Astrocyte (in vitro differentiated cells and primary cell): ENCODE data around the gene TTLL5. TPM values are rescaled to one million over a fixed set of nuclear protein-coding genes. Genes with fewer than 3 reads are reported as not detected.

Experiments used
- DNase-seq: peaks from one replicate; pipeline ENCODE4 v3.0.0-alpha.2; 2010; ENCODE audit warnings: low read depth
- FAIRE-seq: peaks from 2 replicates; lab custom pipeline; 2011; peaks lifted over from hg19 to GRCh38; lab: Jason Lieb, UNC
- H2AFZ ChIP-seq: 2 replicates; pipeline ENCODE4 v1.6.0; 2012; ENCODE audit warnings: low read depth, low read length, inconsistent platforms
- H3K27ac ChIP-seq: 2 replicates; pipeline ENCODE4 v1.5.1; 2011; ENCODE audit warnings: low read depth, low read length, inconsistent platforms
- H3K27me3 ChIP-seq: 2 replicates; pipeline ENCODE4 v1.6.0; 2011; ENCODE audit warnings: low read length, inconsistent platforms; ENCODE audit not compliant: insufficient read depth
- H3K36me3 ChIP-seq: 2 replicates; pipeline ENCODE4 v1.5.1; 2011; ENCODE audit warnings: low read length, inconsistent platforms; ENCODE audit not compliant: insufficient read depth
- H3K4me1 ChIP-seq: 2 replicates; pipeline ENCODE4 v1.5.1; 2011; ENCODE audit warnings: low read length, inconsistent platforms; ENCODE audit not compliant: insufficient read depth
- H3K4me2 ChIP-seq: 2 replicates; pipeline ENCODE4 v1.6.0; 2012; ENCODE audit warnings: low read length, inconsistent platforms
- H3K4me3 ChIP-seq: 2 replicates; pipeline ENCODE4 v1.5.1; 2011; ENCODE audit warnings: low read depth, mild to moderate bottlenecking, low read length, inconsistent platforms; ENCODE audit not compliant: insufficient read depth
- H3K79me2 ChIP-seq: 2 replicates; pipeline ENCODE4 v1.6.0; 2012; ENCODE audit warnings: mild to moderate bottlenecking, low read length, inconsistent platforms; ENCODE audit not compliant: insufficient read depth
- H3K9ac ChIP-seq: 2 replicates; pipeline ENCODE4 v1.6.0; 2012; ENCODE audit warnings: mild to moderate bottlenecking, low read length, inconsistent platforms
- H3K9me3 ChIP-seq: 2 replicates; pipeline ENCODE4 v1.5.1; 2012; ENCODE audit warnings: low read depth, mild to moderate bottlenecking, low read length, inconsistent platforms; ENCODE audit not compliant: insufficient read depth
- H4K20me1 ChIP-seq: 2 replicates; pipeline ENCODE4 v1.6.0; 2012; ENCODE audit warnings: low read length, inconsistent platforms; ENCODE audit not compliant: insufficient read depth
- H3K27ac Mint-ChIP-seq: one replicate; pipeline ENCODE4 v1.8.0; 2021; ENCODE audit warnings: mild to moderate bottlenecking, mixed read lengths; ENCODE audit not compliant: unreplicated experiment
- H3K27me3 Mint-ChIP-seq: one replicate; pipeline ENCODE4 v1.8.0; 2021; ENCODE audit warnings: low read depth, mixed read lengths; ENCODE audit not compliant: unreplicated experiment
- H3K36me3 Mint-ChIP-seq: one replicate; pipeline ENCODE4 v1.8.0; 2021; ENCODE audit warnings: low read depth, mixed read lengths; ENCODE audit not compliant: unreplicated experiment
- H3K4me1 Mint-ChIP-seq: one replicate; pipeline ENCODE4 v1.8.0; 2021; ENCODE audit warnings: low read depth, mixed read lengths; ENCODE audit not compliant: unreplicated experiment
- H3K4me3 Mint-ChIP-seq: one replicate; pipeline ENCODE4 v1.8.0; 2021; ENCODE audit warnings: mild to moderate bottlenecking, moderate library complexity, mixed read lengths; ENCODE audit not compliant: unreplicated experiment
- H3K9me3 Mint-ChIP-seq: one replicate; pipeline ENCODE4 v1.8.0; 2021; ENCODE audit warnings: mild to moderate bottlenecking, mixed read lengths; ENCODE audit not compliant: unreplicated experiment
- CTCF ChIP-seq: IDR thresholded peaks from 2 replicates; pipeline ENCODE4 v1.5.1; 2011; ENCODE audit warnings: low read depth, mild to moderate bottlenecking, inconsistent platforms, low read length, moderate library complexity; ENCODE audit not compliant: insufficient read depth
- EZH2 ChIP-seq: IDR thresholded peaks from 2 replicates; pipeline ENCODE4 v1.6.1; 2012; ENCODE audit warnings: mild to moderate bottlenecking, low read length, inconsistent platforms; ENCODE audit not compliant: insufficient read depth
- total RNA-seq: library from RNA; stranded (reverse); gene quantifications from 2 replicates; pipeline ENCODE4 v1.2.1, GENCODE V29; 2021

The TTLL5 gene
- total RNA-seq, 1 donor from 2014 or later: 24.0 TPM

GRCh38 chr14:75711105-75711795 is 50.2 kb downstream of the TTLL5 start:
- peak overlapping the region; percentile 46 for H3K4me3 Mint-ChIP-seq
- H3K9me3 Mint-ChIP-seq: no peaks in the 10 kb centered on the region
- peaks cover 24% of the 10 kb centered on the region for H3K4me1 ChIP-seq
- DNase-seq (peak; percentile 57), FAIRE-seq (no peak)
- H3K36me3 Mint-ChIP-seq: no peaks in the 10 kb centered on the region
- peak overlapping the region; percentile 90 for H3K27ac Mint-ChIP-seq
- H3K27ac ChIP-seq: peak overlapping the region; percentile 86
- H3K27me3 Mint-ChIP-seq: no peaks in the 10 kb centered on the region
- H3K9me3 ChIP-seq: no peaks in the 10 kb centered on the region
- no peak overlapping the region for H2AFZ ChIP-seq
- no peak overlapping the region for H3K4me3 ChIP-seq
- peak overlapping the region; percentile 71 for H3K9ac ChIP-seq
- H3K4me2 ChIP-seq: peak overlapping the region; percentile 64
- peaks cover 39% of the 10 kb centered on the region for H3K4me1 Mint-ChIP-seq
- H3K79me2 ChIP-seq: no peaks in the 10 kb centered on the region
- no peaks in the 10 kb centered on the region for H3K27me3 ChIP-seq
- H3K36me3 ChIP-seq: no peaks in the 10 kb centered on the region
- TF ChIP-seq EZH2 (no peak), CTCF (peak; percentile 97)
- H4K20me1 ChIP-seq: no peaks in the 10 kb centered on the region

- H3K36me3 Mint-ChIP-seq: peaks cover 3% of the 10 kb centered on the region
- H3K27me3 Mint-ChIP-seq: no peaks in the 10 kb centered on the region
- Histone ChIP-seq H3K79me2 (no peaks in the 10 kb centered on the region), H3K27me3 (no peaks in the 10 kb centered on the region), H3K4me1 (peaks cover 27% of the 10 kb centered on the region), H3K9ac (peak overlapping the region; percentile 71), H3K36me3 (no peaks in the 10 kb centered on the region), H3K4me3 (no peak overlapping the region), H3K9me3 (no peaks in the 10 kb centered on the region), H4K20me1 (no peaks in the 10 kb centered on the region), H3K4me2 (peak overlapping the region; percentile 64), H3K27ac (peak overlapping the region; percentile 86), H2AFZ (no peak overlapping the region)
- peak overlapping the region; percentile 90 for H3K27ac Mint-ChIP-seq
- TF ChIP-seq EZH2 (no peak), CTCF (no peak)
- peak; percentile 95 for DNase-seq
- no peaks in the 10 kb centered on the region for H3K9me3 Mint-ChIP-seq
- H3K4me1 Mint-ChIP-seq: peaks cover 44% of the 10 kb centered on the region
- peak overlapping the region; percentile 46 for H3K4me3 Mint-ChIP-seq
- FAIRE-seq: peak; percentile 64
These were observed 50.8 kb downstream of the TTLL5 start for GRCh38 chr14:75711796-75712211.

- Histone ChIP-seq H3K79me2 (no peaks in the 10 kb centered on the region), H3K9ac (no peak overlapping the region)
These were observed 53.9 kb downstream of the TTLL5 start for GRCh38 chr14:75714991-75715390.

More at GRCh38 chr14:75714991-75715390, 53.9 kb downstream of the TTLL5 start:
- DNase-seq (no peak), FAIRE-seq (no peak)
- Histone ChIP-seq H3K27ac (no peak overlapping the region), H3K27me3 (no peaks in the 10 kb centered on the region), H3K4me3 (no peak overlapping the region), H4K20me1 (no peaks in the 10 kb centered on the region), H3K4me2 (no peak overlapping the region), H2AFZ (no peak overlapping the region), H3K9me3 (no peaks in the 10 kb centered on the region), H3K36me3 (peaks cover 7% of the 10 kb centered on the region), H3K4me1 (peaks cover 27% of the 10 kb centered on the region)
- Mint-ChIP-seq H3K36me3 (peaks cover 17% of the 10 kb centered on the region), H3K9me3 (no peaks in the 10 kb centered on the region), H3K4me3 (no peak overlapping the region), H3K27me3 (no peaks in the 10 kb centered on the region), H3K4me1 (peaks cover 45% of the 10 kb centered on the region), H3K27ac (peak overlapping the region; percentile 55)
- TF ChIP-seq EZH2 (no peak), CTCF (no peak)
